ENCODE data around the gene ARID1B. TPM values are rescaled to one million over a fixed set of nuclear protein-coding genes. Genes with fewer than 3 reads are reported as not detected.

The ARID1B gene
- total and polyA plus RNA-seq, 10 of the 15 experiments (the other 5 are each of a cell fraction or from before 2014, with no cell fraction given), result 24.7 to 133 (median 54.6) TPM

- H3K4me1 ChIP-seq (ENCODE audit: control insufficient read depth, insufficient read depth, low read length), result peaks cover 38% of the 10 kb centered on the region
- H3K27me3 ChIP-seq (replicated peaks in 1 of 2; ENCODE audit: control insufficient read depth in 2 of 2, insufficient read depth in 2 of 2, low read length in 1 of 2), result no peaks in the 10 kb centered on the region
- SMC1A ChIA-PET (ENCODE audit: uncharacterized antibody, unreplicated experiment), result interaction anchor here (1.0 to 2.5 kb wide), 16 partner anchors 10 to 237 kb away, joined by 3 to 8 read pairs (median 5); no protein-coding TSS in a partner anchor
- no peaks in the 10 kb centered on the region for H3K9me3 ChIP-seq (replicated peaks; ENCODE audit: control insufficient read depth, insufficient read depth, low read length)
- CTCF ChIA-PET, result interaction anchor here (1.0 to 2.4 kb wide), 8 partner anchors 11 to 298 kb away, joined by 3 to 8 read pairs (median 4); no protein-coding TSS in a partner anchor
- FAIRE-seq, result peak; percentile 23
- no peak for DNase-seq (ENCODE audit: low read depth, low spot score)
- H3K79me2 ChIP-seq (ENCODE audit: control insufficient read depth, insufficient read depth, low read length), result peaks cover 94% of the 10 kb centered on the region
- intact Hi-C loops (cut with micrococcal nuclease; ENCODE audit: unreplicated experiment) (no loop called here), in situ Hi-C loops (cut with MboI) (no loop called here)
- H3K4me2 ChIP-seq (ENCODE audit: control insufficient read depth, insufficient read depth), result peak overlapping the region; percentile 38
- 50% methylated on average over 2 of the region's 2 CpGs for WGBS (ENCODE audit: insufficient coverage, insufficient replicate concordance, low lambda C conversion rate, missing lambda C conversion rate)
- no TSS peak for BruUV-seq (replicated peaks)
- H3K9ac ChIP-seq (ENCODE audit: control insufficient read depth, insufficient read depth, low read length), result no peak overlapping the region
- no peak overlapping the region for H2AFZ ChIP-seq (ENCODE audit: control insufficient read depth, low read depth, low read length)
- POLR2A ChIA-PET, result interaction anchor here (0.6 to 1.7 kb wide), 4 partner anchors 33 to 299 kb away, joined by 3 to 5 read pairs (median 4); no protein-coding TSS in a partner anchor
- peak in 1 of 3 experiments; percentile 29; a peak in 2 of 6 replicates for TF ChIP-seq CTCF (IDR thresholded peaks at IDR 0.05 in 2 of 3, conservative IDR thresholded peaks at IDR 0.05 in 1 of 3; ENCODE audit: control insufficient read depth in 2 of 3, extremely low read depth in 1 of 3, insufficient read depth in 1 of 3, low read depth in 3 of 3, low read length in 3 of 3)
- no peak for TF ChIP-seq TCF7 (IDR thresholded peaks at IDR 0.05; ENCODE audit: borderline replicate concordance)
- TF ChIP-seq CREM (IDR thresholded peaks at IDR 0.05; ENCODE audit: low read depth), result 0 out of 2 replicates have a peak, but pooled peaks have one; percentile 42
- 0 out of 2 replicates have a peak, but pooled peaks have one; percentile 11 for TF ChIP-seq RAD21 (IDR thresholded peaks at IDR 0.05; ENCODE audit: insufficient read depth, low read depth, low read length)
- peak; percentile 54; the same call in 1 of the 2 replicates for TF ChIP-seq RELB (IDR thresholded peaks at IDR 0.05; ENCODE audit: low read depth)
- TF ChIP-seq CREB1 (IDR thresholded peaks at IDR 0.05; ENCODE audit: low read depth), result peak; percentile 56
- TF ChIP-seq MTA2 (IDR thresholded peaks at IDR 0.05; ENCODE audit: low read depth), result 0 out of 2 replicates have a peak, but pooled peaks have one; percentile 20
- no peak for TF ChIP-seq TCF3 (IDR thresholded peaks at IDR 0.05; ENCODE audit: borderline replicate concordance, insufficient read depth, low read depth, low read length)
- TF ChIP-seq RUNX3 (IDR thresholded peaks at IDR 0.05; ENCODE audit: low read length), result peak; percentile 25
- 0 out of 2 replicates have a peak, but pooled peaks have one; percentile 41 for TF ChIP-seq SMARCA5 (IDR thresholded peaks at IDR 0.05)
- TF ChIP-seq ZNF217 (IDR thresholded peaks at IDR 0.05), result 0 out of 2 replicates have a peak, but pooled peaks have one; percentile 42
- peak; percentile 74; the same call in 1 of the 2 replicates for TF ChIP-seq IKZF1 (conservative IDR thresholded peaks at IDR 0.05)
- TF ChIP-seq SPI1 (IDR thresholded peaks at IDR 0.05; ENCODE audit: borderline replicate concordance, insufficient read depth, low read depth, low read length), result peak; percentile 86
- 0 out of 2 replicates have a peak, but pooled peaks have one; percentile 45 for TF ChIP-seq DPF2 (IDR thresholded peaks at IDR 0.05)
- no peak for TF ChIP-seq TARDBP (IDR thresholded peaks at IDR 0.05; ENCODE audit: borderline replicate concordance)
- TF ChIP-seq MEF2B (IDR thresholded peaks at IDR 0.05; ENCODE audit: partially characterized antibody, poor library complexity, severe bottlenecking), result peak; percentile 18
- no peak for TF ChIP-seq EZH2 (IDR thresholded peaks at IDR 0.05; ENCODE audit: borderline replicate concordance, control insufficient read depth, low read depth, low read length)
- 0 out of 2 replicates have a peak, but pooled peaks have one; percentile 12 for TF ChIP-seq BACH1 (IDR thresholded peaks at IDR 0.05; ENCODE audit: borderline replicate concordance)
- TF ChIP-seq EED (IDR thresholded peaks at IDR 0.05; ENCODE audit: low read depth), result peak; percentile 66
- peak; percentile 83 for TF ChIP-seq IKZF2 (IDR thresholded peaks at IDR 0.05)
- no peak for TF ChIP-seq ZNF274 (IDR thresholded peaks at IDR 0.05; ENCODE audit: insufficient read depth, insufficient read length)
- 0 out of 2 replicates have a peak, but pooled peaks have one; percentile 15 for TF ChIP-seq PML (IDR thresholded peaks at IDR 0.05; ENCODE audit: low read length)
- no peak for ATAC-seq
- RAD21 ChIA-PET (ENCODE audit: unreplicated experiment), result interaction anchor here (1.2 to 4.2 kb wide), 11 partner anchors 24 to 298 kb away, joined by 3 to 14 read pairs (median 5); no protein-coding TSS in a partner anchor
- H3K4me3 ChIP-seq, result peak overlapping the region; percentile 54
- no peaks in the 10 kb centered on the region for H3K36me3 ChIP-seq (ENCODE audit: control insufficient read depth in 2 of 2, insufficient read depth in 2 of 2, low read length in 1 of 2)
- H4K20me1 ChIP-seq (ENCODE audit: control insufficient read depth, insufficient read depth), result no peaks in the 10 kb centered on the region
- peak overlapping the region; percentile 62 for H3K27ac ChIP-seq (ENCODE audit: control insufficient read depth, insufficient read depth)
Observed at GRCh38 chr6:157019115-157019641, 242.0 kb downstream of the ARID1B start.

Measured in GM12878 (cell line).